Stimulated activated CD4-positive, alpha-beta T cell treated with anti-CD3 and anti-CD28 coated beads, Interleukin-15, amount 100 ng/mL, for 48 hours (primary cell): ENCODE results near the gene MRPS17.
"Not testable (repeated sequence)": the region's sequence is repeated elsewhere in the genome, so short reads cannot be mapped to it uniquely, and the experiment has no call there.

Experiments
- DNase-seq, 2 donors: peaks; one replicate each; pipeline ENCODE4 v3.0.0-alpha.2; 2020; ENCODE audit warnings: low read depth in 2 of 2

Gene MRPS17

DNA sequence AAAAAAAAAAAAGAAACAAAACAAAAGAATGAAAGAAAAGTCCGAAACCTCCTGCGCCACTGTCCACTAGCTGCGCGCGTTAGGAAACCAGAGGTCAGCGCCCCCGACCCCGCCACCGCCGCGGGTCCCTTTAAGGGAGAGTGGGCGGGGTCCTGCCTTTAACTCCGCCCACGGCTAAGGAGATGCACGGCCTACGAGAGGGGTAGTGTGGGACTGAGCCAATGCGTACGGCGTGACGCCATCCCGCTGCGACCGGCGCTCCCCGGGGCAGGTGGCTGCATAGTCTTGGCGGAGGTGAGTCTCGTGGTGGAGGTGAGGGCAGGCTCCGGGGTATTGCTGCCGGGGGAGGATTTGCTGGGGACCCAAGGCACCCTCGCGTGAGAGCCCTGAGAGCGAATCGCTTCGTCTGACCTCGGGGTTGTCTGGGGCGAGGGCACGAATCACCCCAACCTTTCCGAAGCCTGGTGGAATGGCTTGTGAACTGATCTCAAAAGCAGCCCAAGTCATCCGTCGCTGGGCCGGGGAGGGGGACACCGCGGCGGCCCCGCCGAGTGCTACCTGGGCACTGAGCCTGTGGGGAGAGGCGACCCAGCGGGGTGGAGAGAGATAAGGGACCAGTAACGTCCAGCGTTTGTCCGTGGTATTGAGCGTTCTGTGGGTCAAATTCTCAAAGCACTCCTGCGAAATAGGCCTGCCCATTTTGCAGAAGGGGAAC lies at the start of gene MRPS17:
Gene MRPS17 (plus strand): TSS at position 241 of the 715 bp plus-strand sequence. CDS start 1,319 bp downstream, outside the sequence.
- peak; percentile 87 to 89 for DNase-seq

- no peak for DNase-seq
These were observed 47.5 kb upstream of the MRPS17 start for GRCh38 chr7:55903985-55904759.

- no peak for DNase-seq
These were observed 38.9 kb upstream of the MRPS17 start for GRCh38 chr7:55912748-55913158.

- no peak for DNase-seq
These were observed 33.9 kb upstream of the MRPS17 start for GRCh38 chr7:55917771-55918170.

DNA sequence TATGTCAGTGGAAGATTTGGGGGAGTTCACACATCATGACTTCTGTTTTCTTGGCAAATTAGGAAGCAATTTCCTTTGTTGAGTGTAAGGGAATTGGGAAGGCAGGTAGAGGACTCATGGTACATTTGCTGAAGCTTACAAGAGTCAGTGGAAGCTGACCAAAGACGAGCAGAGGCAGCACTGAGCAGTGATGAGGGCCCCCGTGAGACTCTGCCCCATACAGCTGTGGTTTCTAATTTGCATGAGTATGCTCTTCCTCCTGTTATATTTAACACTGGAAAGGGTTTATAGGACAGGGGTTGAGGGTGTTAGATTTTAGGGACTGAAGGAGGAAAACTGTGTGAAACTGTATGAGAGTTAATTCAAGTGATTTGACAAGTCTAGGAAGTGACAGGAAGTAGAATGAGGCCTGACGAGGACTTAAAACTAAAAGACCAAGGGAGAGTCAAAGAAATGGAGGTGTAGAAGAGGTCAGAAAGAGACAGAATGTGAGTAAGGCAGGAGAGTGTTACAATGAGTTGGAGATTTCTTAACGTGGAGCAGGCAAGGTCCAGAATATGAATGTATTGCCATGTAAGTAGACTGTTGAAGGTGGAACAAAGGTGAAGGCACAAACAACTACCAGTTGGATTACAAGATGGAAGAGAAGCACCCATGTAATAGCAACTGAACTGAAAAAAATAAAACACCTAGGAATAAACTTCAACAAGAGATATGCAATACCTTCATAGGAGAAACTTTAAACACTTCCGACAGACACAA lies 23.5 kb upstream of the MRPS17 start:
- DNase-seq: no peak

DNA sequence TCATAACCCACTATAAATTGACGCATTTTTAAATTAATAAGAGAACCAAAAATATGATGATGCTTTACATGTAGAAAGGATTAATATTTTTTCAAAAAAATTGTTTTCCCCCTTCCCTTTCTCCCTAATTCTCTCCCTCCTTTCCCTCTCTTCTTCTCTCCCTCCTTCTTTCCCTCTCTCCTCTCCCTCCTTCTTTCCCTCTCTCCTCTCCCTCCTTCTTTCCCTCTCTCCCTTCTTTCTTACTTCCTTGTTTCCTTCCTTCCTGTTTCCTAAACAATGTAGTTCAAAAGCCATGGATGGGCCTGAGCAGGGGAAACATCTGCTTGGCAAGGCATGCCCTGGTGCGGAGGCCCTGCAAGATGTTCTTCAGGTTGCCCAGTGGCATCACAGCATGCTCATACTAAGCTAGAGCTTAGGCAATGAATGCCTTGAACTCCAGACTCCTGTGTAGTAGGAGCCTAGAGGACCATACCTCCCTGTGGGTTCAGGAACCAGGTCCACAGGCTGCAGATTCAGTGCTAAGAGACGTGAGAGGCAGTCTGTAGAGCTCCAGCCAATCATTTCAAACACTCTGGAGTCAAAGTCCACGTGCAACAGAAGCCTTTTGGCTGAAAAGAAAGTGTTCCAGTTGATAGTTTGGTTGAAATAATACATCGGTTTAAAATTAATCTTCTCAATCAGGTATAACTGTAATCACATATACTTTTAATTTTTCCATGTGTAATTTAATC lies 20.1 kb upstream of the MRPS17 start:
- DNase-seq: no peak

DNA sequence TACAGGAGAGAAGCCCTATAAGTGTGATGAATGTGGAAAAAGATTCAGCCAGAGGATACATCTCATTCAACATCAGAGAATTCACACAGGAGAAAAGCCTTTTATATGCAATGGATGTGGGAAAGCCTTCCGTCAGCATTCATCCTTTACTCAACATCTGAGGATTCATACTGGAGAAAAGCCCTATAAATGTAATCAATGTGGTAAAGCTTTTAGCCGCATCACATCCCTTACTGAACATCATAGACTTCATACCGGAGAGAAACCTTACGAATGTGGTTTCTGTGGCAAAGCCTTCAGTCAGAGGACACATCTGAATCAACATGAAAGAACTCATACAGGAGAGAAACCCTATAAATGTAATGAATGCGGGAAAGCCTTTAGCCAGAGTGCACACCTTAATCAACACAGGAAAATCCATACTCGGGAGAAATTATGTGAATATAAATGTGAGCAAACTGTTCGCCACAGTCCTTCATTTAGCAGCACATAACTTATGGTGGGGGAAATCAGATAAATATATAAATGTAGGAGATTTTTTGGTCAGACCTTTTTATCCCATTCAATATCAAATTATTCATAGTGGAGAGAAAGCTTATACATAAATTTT lies 12.1 kb upstream of the MRPS17 start:
- no peak for DNase-seq

- no peak for DNase-seq
These were observed 5.1 kb upstream of the MRPS17 start for GRCh38 chr7:55946545-55946944.

DNA sequence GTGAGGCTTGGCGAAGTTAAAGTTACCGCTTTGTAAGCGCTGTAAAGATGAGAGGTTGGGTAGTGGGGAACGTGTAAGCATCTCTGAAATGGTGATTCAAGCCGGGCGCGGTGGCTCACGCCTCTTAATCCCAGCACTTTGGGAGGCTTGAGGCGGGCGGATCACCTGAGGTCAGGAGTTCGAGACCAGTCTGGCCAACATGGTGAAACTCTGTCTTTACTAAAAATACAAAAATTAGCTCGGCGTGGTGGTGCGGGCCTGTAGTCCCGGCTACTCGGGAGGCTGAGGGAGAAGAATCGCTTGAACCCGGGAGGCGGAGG lies 635 bp downstream of the MRPS17 start:
- not testable (repeated sequence) for DNase-seq

GRCh38 chr7:55953707-55954475 lies 2.2 kb downstream of the MRPS17 start:
- no peak for DNase-seq

- no peak for DNase-seq
These were observed 5.5 kb downstream of the MRPS17 start for GRCh38 chr7:55957190-55957589.

GRCh38 chr7:55962014-55962413 lies 10.3 kb downstream of the MRPS17 start:
- no peak for DNase-seq

- DNase-seq: no peak
These were observed 12.0 kb downstream of the MRPS17 start for GRCh38 chr7:55963584-55964168.

DNA sequence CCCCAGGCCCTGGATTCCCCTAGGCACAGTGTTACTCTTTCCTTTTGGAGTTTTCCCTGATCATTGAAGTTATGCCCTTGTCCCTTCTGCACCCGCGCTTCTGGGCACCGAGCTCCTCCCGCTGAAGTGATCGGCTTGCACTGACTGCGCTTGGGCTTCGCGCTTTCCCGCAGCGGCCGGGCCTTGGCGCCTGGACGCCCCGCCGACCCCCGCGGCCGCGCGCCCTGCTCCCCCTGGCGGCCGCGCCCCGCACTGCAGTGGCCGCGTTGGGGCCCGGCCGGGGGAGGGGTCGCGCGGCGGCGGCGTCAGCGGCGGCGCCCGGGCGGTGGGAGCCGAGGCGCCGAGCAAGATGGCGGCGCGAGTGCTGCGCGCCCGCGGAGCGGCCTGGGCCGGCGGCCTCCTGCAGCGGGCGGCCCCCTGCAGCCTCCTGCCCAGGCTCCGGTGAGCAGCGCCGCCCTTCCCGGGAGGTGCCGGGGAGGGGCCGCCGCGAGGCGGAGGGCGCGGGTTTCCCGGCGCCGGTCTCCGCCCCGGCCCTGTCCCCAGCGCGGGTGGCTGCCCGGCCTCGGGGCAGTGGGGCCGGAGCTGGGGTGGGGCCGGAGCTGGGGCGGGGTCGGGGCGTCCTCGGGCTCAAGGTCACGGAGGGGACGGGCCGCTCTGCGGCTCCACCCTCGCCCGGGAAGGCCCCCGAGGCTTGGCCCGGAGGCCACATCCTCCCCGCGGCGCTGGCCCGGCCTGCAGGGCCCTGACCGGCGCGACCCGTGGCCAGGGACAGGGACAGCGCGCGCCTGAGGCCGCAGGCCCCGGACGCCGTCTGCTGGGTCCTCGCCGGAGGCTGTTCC lies 12.8 kb downstream of the MRPS17 start, which contains the start of gene NIPSNAP2:
Gene NIPSNAP2 (plus strand): TSS at position 325 of the 839 bp plus-strand sequence. CDS start 25 bp downstream, at position 350.
- peak; percentile 19 to 45 for DNase-seq

DNA sequence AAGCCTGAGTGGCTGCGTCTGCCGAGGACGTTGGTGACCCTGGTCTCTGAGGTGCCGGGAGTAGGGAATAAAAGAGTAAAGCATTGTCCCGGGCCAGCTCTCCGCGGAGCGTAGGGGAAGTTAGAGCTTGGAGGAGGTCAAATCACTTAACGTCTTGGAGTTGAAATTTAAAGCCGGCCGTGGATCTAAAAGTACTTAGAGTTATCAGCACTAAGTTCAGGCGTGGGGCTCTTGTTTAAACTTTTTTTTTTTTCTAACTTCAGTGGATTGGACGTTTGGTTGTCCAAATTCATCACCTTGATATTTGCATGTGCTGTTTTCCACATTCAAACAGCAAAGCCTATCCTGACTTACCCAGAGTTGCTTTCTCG lies 13.4 kb downstream of the MRPS17 start:
- DNase-seq: peak in 1 of 2 donors; percentile 7

DNA sequence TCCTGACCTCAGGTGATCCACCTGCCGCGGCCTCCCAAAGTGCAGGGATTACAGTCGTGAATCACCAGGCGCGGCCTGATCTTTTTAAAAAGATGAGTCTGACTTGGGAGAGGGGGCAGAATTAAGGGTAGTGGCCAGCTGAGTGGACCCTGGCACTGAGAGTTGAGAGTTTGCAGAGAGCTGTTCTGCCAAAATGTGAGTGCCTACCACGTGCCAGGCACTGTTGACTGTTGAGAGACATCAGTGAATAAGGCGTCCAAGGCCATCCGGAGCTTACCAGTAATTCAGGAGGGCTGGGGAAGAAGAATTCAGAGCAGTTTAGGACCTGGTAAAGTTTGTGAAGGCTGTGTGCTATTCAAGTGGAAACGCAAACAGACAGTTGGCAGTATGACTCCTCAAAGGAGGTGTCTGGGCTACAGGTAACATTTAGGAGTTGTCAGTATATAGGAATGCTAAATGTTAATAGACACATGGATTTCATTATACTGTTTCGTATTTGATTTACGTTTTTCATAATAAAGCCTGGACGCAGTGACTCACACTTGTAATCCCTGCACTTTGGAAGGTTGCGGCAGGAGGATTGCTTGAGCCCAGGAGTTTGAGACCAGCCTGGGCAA lies 14.2 kb downstream of the MRPS17 start:
- DNase-seq: no peak

- no peak for DNase-seq
These were observed 15.2 kb downstream of the MRPS17 start for GRCh38 chr7:55966851-55967250.

GRCh38 chr7:55969391-55969790 lies 17.7 kb downstream of the MRPS17 start:
- DNase-seq: no peak

- DNase-seq: no peak
These were observed 18.9 kb downstream of the MRPS17 start for GRCh38 chr7:55970561-55970960.
